ENCODE data around the gene KLK4.

- no peak for TF ChIP-seq CTCF (IDR thresholded peaks at IDR 0.05; ENCODE audit: poor library complexity)
- no peak for TF ChIP-seq EZH2phosphoT487 (IDR thresholded peaks at IDR 0.05; ENCODE audit: low read depth, severe bottlenecking, unreplicated experiment)
Measured at GRCh38 chr19:50882188-50882587, 29.0 kb downstream of the KLK4 start.

All from hepatocyte (in vitro differentiated cells).